HEK293T (cell line): ENCODE data around the gene LRMDA.

Experiments
- CTCF ChIA-PET: fragments of 350-600 bp; formaldehyde crosslinking; extraction: SDS; loops from one replicate; lab custom pipeline; 2021; ENCODE audit warnings: antibody characterized with exemption, inconsistent platforms; lab: Yijun Ruan, JAX
- POLR2A ChIA-PET: fragments of 350-600 bp; formaldehyde crosslinking; extraction: SDS; loops from one replicate; lab custom pipeline; 2020; ENCODE audit warnings: antibody characterized with exemption, inconsistent platforms; lab: Yijun Ruan, JAX
- DNase-seq: peaks from one replicate; pipeline ENCODE4 v3.0.0; 2012; ENCODE audit warnings: mixed read lengths; ENCODE audit errors: extremely low spot score
- ARNT ChIP-seq: fragments of 450-650 bp; IDR thresholded peaks from 2 replicates; pipeline ENCODE4 v1.6.1; 2017; ENCODE audit warnings: mild to moderate bottlenecking
- BHLHE40 ChIP-seq: fragments of 450-650 bp; IDR thresholded peaks from 2 replicates; pipeline ENCODE4 v1.6.1; 2016; ENCODE audit warnings: mild to moderate bottlenecking, moderate library complexity, borderline replicate concordance
- CTBP1 ChIP-seq: fragments of 450-650 bp; IDR thresholded peaks from 2 replicates; pipeline ENCODE4 v1.6.1; 2016; ENCODE audit warnings: borderline replicate concordance
- ELF4 ChIP-seq: fragments of 450-650 bp; IDR thresholded peaks from 2 replicates; pipeline ENCODE4 v1.6.1; 2017; ENCODE audit warnings: antibody characterized with exemption
- FOXA1 ChIP-seq: fragments of 450-650 bp; IDR thresholded peaks from 2 replicates; pipeline ENCODE4 v1.6.1; 2016; ENCODE audit warnings: mild to moderate bottlenecking
- FOXK2 ChIP-seq: fragments of 450-650 bp; IDR thresholded peaks from 2 replicates; pipeline ENCODE4 v1.6.1; 2016; ENCODE audit warnings: mild to moderate bottlenecking
- FOXM1 ChIP-seq: fragments of 450-650 bp; IDR thresholded peaks from 2 replicates; pipeline ENCODE4 v1.6.1; 2017; ENCODE audit warnings: mild to moderate bottlenecking, borderline replicate concordance
- HDGF ChIP-seq: fragments of 450-650 bp; IDR thresholded peaks from 2 replicates; pipeline ENCODE4 v1.6.1; 2017; ENCODE audit warnings: antibody characterized with exemption, borderline replicate concordance
- L3MBTL2 ChIP-seq: fragments of 450-650 bp; conservative IDR thresholded peaks from 2 replicates; pipeline ENCODE4 v1.6.1; 2016; ENCODE audit warnings: mild to moderate bottlenecking
- LEF1 ChIP-seq: fragments of 450-650 bp; IDR thresholded peaks from 2 replicates; pipeline ENCODE4 v1.6.1; 2017; ENCODE audit warnings: mild to moderate bottlenecking, borderline replicate concordance
- NFRKB ChIP-seq: fragments of 450-650 bp; IDR thresholded peaks from 2 replicates; pipeline ENCODE4 v1.6.1; 2016; ENCODE audit warnings: mild to moderate bottlenecking, moderate library complexity
- PKNOX1 ChIP-seq: fragments of 450-650 bp; IDR thresholded peaks from 2 replicates; pipeline ENCODE4 v1.6.1; 2016
- SP1 ChIP-seq: fragments of 450-650 bp; IDR thresholded peaks from 2 replicates; pipeline ENCODE4 v1.6.1; 2017
- SUZ12 ChIP-seq: fragments of 450-650 bp; IDR thresholded peaks from 2 replicates; pipeline ENCODE4 v1.6.1; 2016; ENCODE audit warnings: mild to moderate bottlenecking
- TARDBP ChIP-seq: fragments of 450-650 bp; IDR thresholded peaks from 2 replicates; pipeline ENCODE4 v1.6.1; 2016
- ZNF384 ChIP-seq: fragments of 450-650 bp; IDR thresholded peaks from 2 replicates; pipeline ENCODE4 v1.6.1; 2016

LRMDA gene

GRCh38 chr10:75624638-75625037, 193.2 kb downstream of the LRMDA start:
- TF ChIP-seq SUZ12 (no peak), CTBP1 (no peak), L3MBTL2 (no peak), TARDBP (no peak), SP1 (no peak), ZNF384 (no peak), FOXM1 (no peak), PKNOX1 (peak; percentile 83), HDGF (no peak)
- DNase-seq = no peak
- CTCF ChIA-PET = no interaction called here
- POLR2A ChIA-PET = no interaction called here

DNA sequence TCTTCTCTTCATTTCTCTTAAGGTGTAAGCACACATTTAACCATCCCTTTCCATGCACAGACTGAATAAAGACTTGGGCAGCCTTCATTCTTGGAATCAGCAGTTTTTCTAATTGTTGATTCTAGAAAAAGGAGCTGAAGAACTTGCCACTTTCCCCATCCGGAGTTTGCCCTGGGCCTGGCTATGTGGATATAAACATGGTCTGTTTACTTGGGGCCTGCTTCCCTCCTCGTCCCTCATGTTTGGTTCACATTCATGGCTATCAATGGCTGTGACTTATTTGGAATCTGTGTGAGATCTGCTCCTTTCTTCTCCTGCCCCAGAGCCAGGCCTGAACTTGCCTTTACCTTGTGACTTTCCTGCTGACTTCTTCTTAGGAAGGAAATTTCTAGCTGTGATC, 199.3 kb downstream of the LRMDA start:
- POLR2A ChIA-PET = interaction anchor here (1.7 kb wide), 1 partner anchor 10 kb away, joined by 4 read pairs; no protein-coding TSS in a partner anchor

GRCh38 chr10:75632805-75633462, 201.5 kb downstream of the LRMDA start:
- no peak for DNase-seq
- no peak for TF ChIP-seq FOXK2
- TF ChIP-seq FOXA1 = no peak
- TF ChIP-seq SUZ12 = no peak
- TF ChIP-seq HDGF = no peak
- no peak for TF ChIP-seq BHLHE40
- TF ChIP-seq SP1 = no peak
- no peak for TF ChIP-seq FOXM1
- TF ChIP-seq NFRKB = no peak
- TF ChIP-seq L3MBTL2 = no peak
- TF ChIP-seq ARNT = no peak
- no peak for TF ChIP-seq CTBP1
- TF ChIP-seq PKNOX1 = no peak
- TF ChIP-seq ELF4 = no peak
- TF ChIP-seq ZNF384 = no peak
- TF ChIP-seq LEF1 = no peak
- TF ChIP-seq TARDBP = no peak
- POLR2A ChIA-PET = no interaction called here
- CTCF ChIA-PET = no interaction called here

More for the DNA sequence above, 199.3 kb downstream of the LRMDA start:
- CTCF ChIA-PET = no interaction called here
- no peak for TF ChIP-seq PKNOX1
- no peak for TF ChIP-seq SP1
- no peak for TF ChIP-seq L3MBTL2
- TF ChIP-seq NFRKB = no peak
- TF ChIP-seq TARDBP = no peak
- no peak for TF ChIP-seq ARNT
- no peak for TF ChIP-seq SUZ12
- no peak for TF ChIP-seq FOXK2
- TF ChIP-seq ZNF384 = no peak
- TF ChIP-seq ELF4 = no peak
- no peak for TF ChIP-seq LEF1
- no peak for TF ChIP-seq HDGF
- TF ChIP-seq FOXM1 = no peak
- no peak for TF ChIP-seq BHLHE40
- DNase-seq = no peak

GRCh38 chr10:75633568-75633967, 202.1 kb downstream of the LRMDA start:
- ChIA-PET CTCF (no interaction called here), POLR2A (no interaction called here)
- no peak for DNase-seq
- no peak for TF ChIP-seq ELF4
- TF ChIP-seq PKNOX1 = peak; percentile 86

DNA sequence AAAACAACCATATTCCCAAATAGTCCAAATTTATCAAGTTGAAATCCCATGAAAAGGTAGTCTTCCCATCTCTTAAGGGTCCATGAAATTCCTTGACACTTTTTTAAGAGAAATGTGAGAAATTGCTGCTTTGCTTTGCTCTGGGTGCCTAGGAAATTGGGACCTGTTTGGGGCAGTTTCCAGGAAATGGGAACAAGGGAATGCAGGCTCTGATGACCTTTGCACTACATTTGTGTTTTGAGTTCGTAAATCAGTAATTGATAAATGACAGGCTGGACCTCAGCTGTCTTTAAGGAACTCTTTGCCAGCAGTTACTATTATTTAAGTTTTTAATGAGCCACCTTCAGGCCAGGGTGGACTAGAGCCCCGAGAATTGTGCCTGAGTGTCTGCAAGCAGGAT, 203.5 kb downstream of the LRMDA start:
- TF ChIP-seq BHLHE40 = no peak
- no peak for TF ChIP-seq FOXA1
- no peak for TF ChIP-seq L3MBTL2
- TF ChIP-seq SP1 = no peak
- TF ChIP-seq PKNOX1 = no peak
- no peak for TF ChIP-seq NFRKB
- ChIA-PET POLR2A (no interaction called here), CTCF (no interaction called here)
- DNase-seq = no peak

GRCh38 chr10:75638752-75639151, 207.3 kb downstream of the LRMDA start:
- POLR2A ChIA-PET = no interaction called here
- CTCF ChIA-PET = interaction anchor here (0.7 kb wide), 1 partner anchor 201 kb away, joined by 3 read pairs; no protein-coding TSS in a partner anchor
- no peak for TF ChIP-seq FOXK2
- no peak for TF ChIP-seq FOXM1

More at GRCh38 chr10:75638752-75639151, 207.3 kb downstream of the LRMDA start:
- no peak for DNase-seq
